Limb (tissue), 2 donors: ENCODE data around the gene ANKRD24.
"Not testable (repeated sequence)": the region's sequence is repeated elsewhere in the genome, so short reads cannot be mapped to it uniquely, and the experiment has no call there.

Source experiments
- DNase-seq, 2 donors: peaks; one replicate each; pipeline ENCODE4 v3.0.0-alpha.2; 2016; ENCODE audit errors: extremely low spot score in 2 of 2

The ANKRD24 gene

DNA sequence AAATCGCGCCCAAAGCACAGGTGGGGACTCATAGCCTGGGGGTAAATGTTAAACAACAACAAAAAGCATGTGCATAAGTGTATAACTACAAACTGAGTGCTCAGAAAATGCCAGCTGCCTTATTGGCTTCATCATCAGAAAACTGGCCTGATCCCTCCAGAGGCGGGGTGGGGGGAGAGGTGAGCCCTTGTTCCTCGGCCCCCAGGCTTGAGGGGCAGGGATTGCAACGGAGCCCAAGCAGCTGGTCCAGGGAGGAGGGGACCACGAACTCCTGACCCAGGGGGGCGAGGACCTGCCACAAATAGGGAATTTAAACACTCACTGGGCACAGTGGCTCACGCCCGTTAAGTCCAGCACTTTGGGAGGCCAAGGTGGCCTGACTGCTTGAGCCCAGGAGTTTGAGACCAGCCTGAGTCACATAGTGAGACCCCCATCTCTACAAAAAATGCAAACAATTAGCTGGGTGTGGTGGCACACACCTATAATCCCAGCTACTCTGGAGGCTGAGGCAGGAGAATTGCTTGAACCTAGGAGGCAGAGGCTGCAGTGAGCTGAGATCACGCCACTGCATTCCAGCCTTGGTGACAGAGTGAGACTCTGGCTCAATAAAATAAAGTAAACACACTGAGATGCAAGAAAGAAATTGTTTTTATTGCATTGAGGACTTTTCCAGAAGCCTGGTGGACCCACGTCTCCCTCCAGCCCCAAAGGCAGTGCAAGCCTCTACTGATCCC lies 8.8 kb upstream of the ANKRD24 start:
- no peak for DNase-seq

DNA sequence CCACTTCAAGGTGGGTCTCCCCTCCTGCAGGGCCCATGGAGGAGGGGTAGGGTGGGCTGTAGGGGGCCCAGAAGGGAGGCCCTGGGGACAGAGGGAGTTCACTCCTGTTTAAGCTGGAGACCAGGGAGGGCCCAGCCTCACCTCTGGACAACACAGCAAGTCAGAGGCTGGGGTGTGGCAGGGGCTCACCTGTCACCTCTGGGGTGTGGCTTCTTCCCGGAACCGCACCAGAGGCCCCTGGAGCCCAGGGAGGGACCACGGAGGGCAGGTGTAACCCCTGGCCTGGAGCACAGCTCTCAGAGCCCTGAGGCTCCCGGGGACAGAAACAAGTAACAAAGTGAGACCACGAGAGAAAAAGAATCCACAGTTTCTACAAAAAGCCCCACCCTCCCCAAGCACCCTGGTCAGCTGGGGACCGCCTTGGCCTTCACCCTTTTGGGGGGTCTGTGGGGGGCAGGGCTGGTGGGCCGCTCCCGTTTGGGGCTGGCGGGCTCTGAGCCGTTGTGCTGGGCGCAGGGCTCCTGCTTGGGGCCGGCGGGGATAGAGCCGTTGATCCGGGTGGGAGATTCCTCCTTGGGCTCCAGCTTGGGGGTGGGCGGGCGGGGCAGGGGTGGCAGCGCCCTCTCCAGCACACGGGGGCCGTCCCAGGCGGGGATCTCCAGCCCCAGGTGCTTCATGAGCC lies 8.1 kb upstream of the ANKRD24 start:
- DNase-seq: no peak

DNA sequence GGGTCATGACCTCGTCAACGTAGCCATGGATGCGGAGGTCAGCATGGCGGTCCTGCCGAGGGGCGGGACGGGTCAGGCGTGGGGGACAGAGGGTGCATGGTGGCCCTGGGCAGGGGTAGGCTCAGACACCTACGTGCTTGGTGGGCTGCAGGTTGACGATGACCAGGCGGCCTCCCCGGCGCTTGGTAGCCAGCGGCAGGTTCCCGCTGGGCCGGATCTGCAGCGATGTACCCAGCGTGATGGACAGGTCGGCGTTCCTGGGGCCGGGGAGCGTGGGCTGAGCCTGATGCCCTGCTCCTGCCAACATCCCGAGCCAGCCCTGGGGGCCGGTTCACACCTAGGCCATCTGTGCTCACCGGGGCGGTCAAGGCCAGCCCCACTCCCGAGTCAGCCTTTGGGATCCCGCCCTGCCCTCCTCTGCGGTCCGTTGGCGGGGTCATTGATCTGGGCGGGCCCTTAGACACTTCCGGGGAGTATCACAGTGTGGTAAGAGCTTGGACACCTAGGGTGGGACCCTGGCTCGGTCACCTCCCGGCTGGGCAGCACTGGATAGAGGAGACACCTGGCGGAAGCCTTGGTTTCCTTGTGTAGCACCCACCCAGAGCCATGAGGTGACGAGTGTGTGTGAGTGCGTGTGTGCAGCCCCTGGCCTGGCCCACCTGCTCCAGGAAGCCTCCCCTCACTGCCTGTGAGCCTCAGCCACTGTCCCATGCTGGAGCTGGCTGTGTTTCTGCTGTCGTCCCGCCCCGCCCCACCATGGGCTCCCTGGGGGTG lies 7.4 kb upstream of the ANKRD24 start:
- DNase-seq: no peak

DNA sequence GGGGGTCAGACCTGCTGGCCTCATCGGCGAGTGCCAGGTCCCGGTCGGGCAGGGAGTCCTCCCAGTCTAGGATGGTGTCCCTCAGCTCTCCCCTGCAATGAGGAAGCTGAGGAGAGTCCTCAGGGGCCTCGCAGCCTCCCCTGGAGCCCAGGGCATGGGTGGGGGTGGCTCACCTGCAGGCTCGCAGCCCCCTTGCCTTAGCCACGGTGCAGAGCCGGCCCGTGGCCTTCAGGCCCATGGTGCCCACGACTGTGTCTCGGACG lies 6.9 kb upstream of the ANKRD24 start:
- DNase-seq: no peak

DNA sequence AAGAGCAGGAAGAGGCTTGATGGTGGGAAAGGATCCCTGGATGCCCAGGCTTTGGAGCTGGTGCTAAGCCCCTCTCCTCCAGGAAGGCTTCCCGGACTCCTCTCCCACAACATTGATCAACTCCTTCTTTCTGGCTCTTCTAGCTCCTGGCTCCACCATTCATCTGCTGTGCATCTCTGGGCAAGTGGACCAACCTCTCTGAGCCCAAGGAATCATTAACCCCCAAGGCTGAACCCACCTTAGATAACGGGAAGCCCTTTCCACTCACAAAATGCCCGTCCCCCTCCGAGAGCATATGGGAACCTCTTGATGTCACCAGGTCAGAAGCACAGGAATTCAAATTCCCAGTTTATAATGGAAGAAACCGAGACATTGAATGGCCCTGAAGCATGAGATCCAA lies 5.3 kb upstream of the ANKRD24 start:
- DNase-seq: no peak

DNA sequence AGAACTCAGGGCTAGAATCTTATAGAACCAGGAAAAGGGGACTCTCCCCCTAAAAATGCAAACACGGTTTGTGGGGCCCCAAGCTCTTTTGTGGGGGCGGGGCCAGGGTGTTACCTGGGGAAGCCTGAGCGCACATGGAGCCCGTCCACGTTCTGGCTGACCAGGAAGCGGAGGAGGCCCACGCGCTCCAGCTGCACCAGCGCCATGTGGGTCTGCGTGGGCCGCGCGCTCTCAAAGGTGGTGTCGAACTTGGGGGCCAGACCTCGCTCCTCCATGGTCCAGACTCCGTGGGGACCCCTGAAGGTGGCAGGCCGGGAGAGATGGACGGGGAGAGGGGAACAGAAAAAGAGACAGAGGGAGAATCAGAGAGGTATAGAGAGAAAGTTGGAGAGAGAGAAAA lies 3.5 kb upstream of the ANKRD24 start:
- DNase-seq: no peak

DNA sequence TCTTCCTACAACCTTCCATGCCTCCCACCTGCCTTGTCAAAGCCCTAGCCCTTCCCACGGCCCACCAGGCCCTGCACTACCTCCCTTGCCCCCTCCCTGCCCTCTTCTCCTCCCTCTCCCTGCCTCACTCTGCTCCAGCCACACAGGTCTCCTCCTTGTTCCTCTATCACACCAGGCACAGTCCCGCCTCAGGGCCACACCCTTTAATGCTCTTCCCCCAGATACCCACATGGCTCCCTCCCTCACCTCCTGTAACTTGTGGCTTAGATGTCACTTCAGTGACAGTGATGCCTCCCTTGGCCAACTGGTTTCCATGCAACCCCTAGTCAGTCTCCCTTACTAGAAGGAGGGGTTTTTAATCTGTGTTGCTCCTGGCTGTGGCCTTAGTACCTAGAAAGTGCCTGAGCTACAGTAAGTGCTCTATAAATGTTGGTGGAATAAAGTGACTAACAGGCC lies 1.4 kb upstream of the ANKRD24 start:
- no peak for DNase-seq

DNA sequence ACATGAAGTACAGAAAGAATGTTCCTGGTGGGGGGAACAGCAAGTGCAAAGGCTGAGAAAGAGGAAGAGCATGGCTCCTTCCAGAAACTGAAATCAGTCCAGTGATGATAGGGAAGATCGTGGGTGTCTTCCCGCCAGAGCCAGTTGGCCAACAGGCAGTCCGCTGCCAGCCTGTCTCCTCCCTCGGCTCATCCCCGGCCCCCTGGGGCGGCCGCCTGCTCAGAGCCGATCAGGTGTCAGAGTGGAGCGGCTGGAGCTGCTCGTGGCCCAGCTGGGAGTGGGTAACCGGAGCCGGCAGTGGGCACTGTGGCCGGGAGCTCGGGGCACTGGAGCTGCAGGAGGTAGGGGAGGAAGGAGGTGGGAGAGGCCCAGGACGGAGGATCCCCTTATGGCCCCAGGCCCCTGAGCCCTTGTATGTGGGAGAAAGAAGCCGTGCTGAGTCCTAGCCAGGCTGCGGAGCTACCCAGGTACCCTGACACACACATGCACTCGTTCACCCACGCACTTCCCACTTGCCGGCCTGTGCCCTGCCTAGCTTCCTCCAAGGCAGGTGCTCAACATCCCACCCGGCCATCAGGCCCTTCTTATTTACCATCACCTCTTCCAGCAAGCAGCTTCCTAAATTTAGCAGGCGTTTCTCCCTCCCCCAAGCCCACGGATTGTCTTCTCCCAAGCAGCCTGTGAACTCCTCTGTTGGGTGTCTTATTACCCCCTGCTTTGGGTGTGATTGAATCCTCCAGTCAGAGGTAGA lies 1.7 kb downstream of the ANKRD24 start:
- DNase-seq: no peak

DNA sequence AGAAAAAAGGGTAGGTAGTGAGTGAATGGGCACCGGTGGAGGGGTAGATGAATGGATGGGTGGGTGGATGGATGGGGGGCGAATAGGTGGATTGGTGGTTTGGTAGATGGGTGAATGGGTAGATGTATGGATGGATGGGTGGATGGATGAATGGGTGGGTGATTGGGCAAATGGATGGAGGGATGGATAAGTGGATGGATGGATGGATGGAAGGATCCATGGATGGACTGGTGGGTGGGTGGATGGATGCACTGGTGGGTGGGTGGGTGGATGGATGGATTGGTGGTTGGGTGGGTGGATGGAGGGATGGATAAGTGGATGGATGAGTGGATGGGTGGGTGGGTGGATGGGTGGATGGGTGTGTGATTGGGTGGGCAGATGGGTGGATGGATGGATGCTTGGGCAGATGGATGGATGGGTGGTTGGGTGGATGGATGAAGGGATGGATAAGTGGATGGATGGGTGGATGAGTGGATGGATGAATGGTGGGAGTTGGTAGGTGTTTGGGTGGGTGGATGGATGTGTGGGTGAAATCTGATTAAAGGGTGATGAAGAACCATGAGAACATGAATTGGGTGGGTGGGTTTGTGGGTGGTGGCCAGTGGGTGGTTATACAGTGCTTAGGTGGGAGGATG lies 2.3 kb downstream of the ANKRD24 start:
- no peak for DNase-seq

DNA sequence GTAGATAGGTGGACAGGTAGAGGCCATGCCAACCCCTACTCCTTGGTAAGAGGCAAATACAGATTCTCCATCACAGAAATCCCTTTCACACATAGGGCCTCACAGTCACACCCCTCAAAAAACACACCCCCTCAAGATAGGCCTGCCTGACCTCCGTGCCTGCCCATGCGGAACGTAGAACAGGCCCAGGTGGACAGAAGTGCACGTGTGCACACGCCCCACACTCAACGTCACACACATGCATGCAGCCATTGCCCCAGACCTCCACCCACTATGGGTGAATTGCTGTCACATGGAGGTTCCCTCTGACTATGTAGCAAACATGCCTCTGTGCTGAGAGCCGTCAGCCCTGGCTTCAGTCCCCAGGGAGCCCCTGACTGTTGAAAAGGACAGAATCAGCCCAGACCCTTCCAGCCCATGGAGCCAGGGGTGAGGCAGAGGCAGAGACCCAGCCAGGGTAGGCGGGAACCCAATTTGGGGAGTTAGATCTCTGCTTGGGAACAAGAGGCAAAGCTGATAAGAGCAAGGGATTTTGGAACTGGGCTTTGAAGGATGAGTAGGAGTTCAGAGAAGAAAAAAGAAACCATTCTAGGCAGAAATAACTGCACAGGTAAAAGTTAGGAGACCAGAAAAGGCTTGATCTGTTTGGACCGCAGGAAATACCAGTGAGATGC lies 3.1 kb downstream of the ANKRD24 start:
- DNase-seq: no peak

DNA sequence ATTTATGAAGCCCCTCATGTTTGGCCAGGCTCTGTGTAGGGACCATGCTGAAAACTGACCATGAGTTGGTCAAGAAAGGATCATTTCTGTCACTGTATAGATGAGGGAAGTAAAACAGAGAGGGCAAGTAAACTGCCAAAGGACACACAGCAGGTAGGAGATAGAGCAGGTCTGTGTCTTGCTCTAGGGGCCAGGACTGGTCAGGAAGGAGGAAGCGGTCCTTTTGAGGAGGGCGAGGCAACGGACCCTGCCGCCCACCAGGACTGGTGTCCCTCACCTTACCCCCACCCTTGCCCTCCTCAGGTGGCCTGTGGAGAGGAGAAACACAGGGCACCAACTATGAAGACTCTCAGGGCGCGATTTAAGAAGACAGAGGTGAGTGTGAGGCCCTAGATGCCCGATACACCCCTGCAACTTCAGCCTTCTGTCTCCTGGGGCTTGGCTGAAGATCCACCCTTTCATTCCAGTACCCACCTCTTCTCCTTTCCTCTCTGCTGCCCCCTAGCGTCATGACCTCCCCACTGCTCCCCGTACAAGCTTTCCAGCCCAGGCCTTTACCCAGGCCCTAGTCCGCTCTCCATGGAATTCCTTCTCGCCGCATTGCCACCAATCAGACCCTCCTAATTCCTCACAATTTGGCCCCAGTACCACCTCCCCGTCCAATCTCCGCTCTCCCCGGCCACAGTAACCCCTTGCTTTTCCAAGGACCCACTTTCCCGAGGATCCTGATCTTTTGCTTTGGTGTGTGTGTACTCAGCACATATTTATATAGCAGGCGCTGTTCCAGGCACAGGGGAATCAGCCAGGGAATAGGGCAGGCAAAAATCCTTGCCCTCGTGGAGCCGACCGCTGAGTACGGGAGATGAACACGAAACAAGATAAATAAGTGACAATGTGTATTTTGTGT lies 3.9 kb downstream of the ANKRD24 start:
- DNase-seq: peak; percentile 29 to 75

DNA sequence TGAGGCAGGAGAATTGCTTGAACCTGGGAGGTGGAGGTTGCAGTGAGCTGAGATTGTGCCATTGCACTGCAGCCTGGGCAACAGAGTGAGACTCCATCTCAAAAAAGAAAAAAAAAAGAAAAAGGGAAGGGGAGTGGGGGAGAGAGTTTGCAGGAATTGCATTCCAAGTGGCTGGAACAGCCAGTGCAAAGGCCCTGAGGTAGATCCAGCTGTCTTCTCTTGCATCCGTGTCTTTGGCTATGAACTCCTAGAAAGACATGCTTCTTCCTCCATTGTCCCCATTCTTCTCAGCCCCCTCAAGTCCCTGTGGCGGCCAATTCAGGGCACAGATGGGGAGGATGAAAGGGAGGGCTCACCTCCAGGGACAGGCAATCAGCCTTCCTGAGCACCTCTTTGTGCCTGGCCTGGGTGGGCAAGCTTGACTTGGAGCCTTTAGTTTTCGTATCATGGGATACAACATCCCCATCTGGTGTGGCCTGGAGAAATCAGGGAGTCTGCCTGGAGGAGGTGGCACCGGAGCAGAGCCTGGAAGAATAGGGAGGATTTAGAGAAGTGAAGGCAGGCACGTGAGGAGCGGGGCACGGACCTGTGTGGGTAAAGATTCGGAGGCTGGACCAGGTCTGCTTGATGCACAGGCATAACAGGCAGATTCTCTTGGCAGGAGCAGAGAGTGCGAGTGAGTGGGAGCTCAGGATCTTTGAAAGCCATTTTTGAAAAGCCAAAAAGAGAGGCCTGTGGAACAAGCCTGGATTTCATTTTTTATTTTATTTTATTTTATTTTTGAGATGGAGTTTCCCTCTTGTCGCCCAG lies 5.0 kb downstream of the ANKRD24 start:
- DNase-seq: no peak

DNA sequence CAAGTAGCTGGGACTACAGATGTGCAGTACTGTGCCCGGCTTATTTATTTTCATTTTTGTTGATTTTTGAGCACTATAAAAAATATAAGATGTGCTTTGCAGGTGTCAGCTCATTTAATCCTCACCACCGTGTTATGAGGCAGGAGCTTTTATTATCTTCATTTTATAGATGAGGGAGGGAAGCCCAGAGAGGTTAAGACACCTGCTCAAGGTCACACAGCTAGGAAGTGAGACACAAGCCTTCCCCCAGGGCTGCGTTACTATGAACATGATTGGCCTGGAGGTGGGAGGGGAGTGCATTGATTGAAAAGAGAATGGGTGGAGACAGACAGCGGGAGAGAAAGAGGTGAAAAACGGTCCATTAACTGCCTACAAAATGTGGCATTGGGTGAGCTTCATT lies 7.2 kb downstream of the ANKRD24 start:
- no peak for DNase-seq

DNA sequence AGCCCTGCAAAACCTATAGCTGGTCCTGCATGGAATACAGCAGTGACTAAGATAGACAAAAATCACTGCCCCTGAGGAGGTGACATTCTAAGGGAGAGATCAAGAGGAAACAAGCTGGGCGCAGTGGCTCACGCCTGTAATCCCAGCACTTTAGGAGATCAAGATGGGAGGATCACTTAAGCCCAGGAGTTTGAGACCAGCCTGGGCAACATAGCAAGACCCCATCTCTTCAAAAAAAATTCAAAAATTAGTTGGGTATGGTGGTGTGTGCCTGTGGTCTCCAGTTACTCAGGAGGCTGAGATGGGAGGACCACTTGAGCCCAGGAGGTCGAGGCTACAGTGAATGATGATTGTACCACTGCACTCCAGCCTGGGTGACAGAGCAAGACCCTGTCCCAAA lies 10.0 kb downstream of the ANKRD24 start:
- not testable (repeated sequence) for DNase-seq

DNA sequence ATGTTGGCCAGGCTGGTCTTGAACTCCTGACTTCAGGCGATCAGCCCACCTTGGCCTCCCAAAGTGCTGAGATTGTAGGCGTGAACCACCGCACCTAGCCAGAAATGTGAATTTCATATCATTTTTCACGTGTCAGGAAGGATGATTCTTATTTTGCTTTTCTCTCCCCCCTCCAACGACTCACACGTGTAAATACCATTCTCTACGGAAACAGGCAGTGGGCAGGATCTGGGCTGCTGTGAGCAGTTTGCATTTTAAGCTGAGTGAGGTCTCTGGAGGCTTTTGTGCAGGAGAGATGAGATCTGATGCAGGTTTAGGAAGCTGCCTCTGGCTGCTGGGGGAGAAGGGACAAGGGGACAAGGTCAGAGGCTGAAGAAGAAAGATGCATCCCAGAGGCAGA lies 11.9 kb downstream of the ANKRD24 start:
- DNase-seq: no peak

DNA sequence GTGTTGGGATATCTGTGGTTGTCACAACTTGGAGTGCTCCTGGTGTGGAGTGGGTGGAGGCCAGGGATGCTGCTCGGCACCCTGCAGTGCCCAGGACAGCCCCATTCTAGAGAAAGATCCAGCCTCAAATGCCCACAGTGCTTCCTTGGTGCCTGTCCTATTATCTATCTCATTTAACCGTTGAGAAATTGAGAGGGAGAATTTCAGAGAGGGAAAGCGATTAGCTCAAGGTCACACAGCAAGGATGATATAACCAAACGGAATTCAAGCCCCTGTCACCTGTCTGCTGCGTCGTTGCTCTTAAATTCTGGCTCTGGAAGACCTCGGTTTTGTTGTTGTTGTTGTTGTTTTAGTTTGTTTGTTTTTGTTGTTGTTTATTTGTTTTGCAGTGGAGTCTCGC lies 13.5 kb downstream of the ANKRD24 start:
- no peak for DNase-seq

DNA sequence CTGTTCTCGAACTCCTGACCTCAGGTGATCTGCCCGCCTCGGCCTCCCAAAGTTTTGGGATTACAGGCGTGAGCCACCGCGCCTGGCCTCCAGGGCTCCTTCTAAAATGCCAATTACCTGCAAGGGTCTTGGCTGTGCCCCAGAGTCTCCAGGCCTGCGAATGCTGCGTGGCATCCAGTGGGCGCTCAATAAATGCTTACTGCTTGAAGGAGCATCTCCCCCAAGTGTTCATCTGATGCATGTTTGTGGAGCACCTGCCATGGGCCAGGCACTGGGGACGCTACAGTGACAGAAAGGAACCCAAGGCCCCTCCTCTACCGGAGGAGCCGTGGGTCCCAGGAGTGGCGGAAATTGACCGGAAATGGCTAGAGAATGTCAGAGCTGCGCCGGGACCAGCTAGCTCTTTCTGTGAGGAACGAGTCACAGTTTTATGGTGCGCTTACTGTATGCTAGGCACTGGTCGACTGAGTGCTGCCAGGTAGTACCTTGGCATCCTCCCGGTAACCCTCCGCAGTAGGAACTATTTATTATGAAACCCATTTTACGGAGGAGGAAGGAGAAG lies 14.2 kb downstream of the ANKRD24 start:
- no peak for DNase-seq

DNA sequence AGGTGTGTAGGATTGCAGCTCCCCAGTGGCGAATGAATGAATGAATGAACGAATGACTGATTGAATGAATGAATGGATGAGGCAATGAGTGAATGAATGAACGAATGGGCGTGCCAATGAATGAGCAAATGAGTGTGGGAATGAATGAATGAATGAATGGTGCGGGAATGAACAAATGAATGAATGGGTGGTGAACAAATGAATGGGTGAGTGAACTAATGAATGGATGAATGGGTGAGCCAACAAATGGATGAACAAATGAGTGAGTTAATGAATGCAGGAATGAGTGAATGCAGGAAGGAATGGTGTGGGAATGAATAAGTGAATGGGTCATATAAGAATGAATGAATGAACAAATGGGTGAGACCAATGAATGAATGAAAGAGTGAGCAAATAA lies 14.7 kb downstream of the ANKRD24 start:
- DNase-seq: no peak
